Superior temporal gyrus (tissue), 1 donor: ENCODE results near the gene MPRIP.

Experiments
- DNase-seq: peaks from one replicate; pipeline ENCODE4 v3.0.0-alpha.2; 2016; ENCODE audit errors: extremely low spot score

MPRIP gene

DNA sequence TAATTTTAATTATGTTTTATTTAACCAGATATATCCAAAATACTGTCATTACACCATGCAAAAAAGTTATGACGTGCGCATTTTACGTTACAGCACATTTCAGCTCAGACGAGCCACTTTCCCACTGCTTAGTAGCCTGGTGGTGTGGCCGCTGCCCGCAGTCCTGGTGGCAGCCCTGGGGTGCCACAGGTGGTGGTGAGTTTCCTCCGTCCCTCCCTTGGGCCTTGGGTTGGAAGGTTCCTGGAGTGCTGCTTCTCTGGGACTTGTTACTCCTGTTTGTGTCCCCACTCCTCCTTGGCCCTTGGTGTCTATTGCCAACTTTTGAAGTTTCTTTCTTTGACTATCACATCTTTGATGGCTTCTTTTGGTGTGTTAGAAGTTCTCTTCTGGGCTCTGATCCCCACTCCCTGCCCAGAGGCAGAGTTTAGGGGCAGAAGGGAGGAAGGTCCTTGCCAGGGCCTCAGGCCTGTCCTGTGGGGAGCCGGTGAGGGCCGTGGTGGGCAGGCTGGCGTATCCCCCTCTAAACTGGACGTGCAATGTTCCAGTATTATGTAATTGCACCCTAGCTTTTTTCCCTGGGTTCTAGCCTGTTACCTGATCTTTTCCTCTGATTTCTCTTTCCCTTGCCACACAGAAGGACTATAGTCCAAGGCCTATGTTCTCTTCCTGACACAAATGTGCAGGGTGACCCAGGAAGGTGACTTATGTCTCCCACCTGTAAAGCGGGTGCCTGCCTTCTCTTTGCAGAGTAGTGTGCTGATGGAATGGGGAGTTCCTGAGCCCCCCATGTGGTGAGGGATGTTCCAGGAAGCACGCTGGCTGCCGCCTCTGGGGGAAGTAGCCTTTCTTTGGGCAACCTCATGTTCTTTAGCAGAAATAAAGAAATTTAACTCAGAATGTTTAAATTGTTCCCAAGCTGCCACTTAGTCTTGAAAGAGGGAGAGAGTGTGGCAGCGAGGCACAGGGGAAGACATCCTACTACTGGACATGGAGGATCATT, 8.4 kb downstream of the MPRIP start:
- no peak for DNase-seq

DNA sequence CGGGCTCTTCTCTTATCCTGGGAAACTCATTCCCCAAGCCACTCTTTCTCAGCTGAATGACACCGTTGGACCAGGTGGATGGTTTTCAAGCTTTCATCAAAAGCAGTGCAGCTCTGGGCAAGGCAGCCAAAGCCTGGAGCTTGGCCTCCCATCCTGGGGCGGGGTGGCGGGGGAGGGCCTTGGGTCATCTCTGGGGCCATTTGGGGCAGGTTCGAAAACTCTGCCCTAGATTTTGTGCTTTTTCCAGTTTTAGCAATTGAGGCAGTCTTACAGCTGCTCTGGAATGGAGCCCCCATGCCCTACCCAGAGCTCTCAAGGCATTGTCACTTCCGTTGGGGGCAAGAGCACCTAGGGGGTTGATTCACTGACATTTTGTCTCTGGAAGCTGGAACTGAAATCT, 9.1 kb downstream of the MPRIP start:
- DNase-seq, result no peak

DNA sequence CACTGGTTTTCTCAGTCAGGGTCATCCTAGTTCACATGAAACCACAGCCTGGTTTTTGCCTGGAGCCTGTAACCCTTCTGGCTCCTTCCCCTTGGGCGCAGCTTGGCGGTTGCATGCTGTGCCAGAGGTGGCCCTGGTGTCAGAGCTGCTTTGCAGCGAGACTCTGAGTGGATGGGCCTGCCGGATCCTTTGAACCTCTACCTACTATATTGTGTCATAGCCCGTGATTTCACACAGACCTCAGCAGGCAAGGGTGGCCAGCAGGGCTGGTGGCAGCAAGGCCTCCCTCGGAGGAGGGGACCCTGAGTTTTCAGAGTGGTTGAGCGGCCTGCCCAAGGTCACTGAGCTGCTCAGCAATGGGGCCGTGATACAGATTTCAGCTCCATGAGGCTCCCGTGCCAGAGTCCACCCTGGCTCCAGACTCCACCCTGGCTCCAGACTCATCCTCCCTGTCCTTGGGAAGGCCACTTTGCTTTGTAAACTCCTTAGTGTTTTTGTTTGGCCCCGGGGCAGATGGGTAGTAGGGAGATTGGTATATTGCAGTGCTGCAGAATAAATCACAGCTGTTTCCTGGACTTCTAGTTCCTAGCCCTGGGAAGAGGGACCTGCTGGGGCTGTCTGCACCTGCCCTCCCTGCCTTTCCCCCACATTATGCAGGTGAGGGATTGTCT, 9.7 kb downstream of the MPRIP start:
- no peak for DNase-seq

DNA sequence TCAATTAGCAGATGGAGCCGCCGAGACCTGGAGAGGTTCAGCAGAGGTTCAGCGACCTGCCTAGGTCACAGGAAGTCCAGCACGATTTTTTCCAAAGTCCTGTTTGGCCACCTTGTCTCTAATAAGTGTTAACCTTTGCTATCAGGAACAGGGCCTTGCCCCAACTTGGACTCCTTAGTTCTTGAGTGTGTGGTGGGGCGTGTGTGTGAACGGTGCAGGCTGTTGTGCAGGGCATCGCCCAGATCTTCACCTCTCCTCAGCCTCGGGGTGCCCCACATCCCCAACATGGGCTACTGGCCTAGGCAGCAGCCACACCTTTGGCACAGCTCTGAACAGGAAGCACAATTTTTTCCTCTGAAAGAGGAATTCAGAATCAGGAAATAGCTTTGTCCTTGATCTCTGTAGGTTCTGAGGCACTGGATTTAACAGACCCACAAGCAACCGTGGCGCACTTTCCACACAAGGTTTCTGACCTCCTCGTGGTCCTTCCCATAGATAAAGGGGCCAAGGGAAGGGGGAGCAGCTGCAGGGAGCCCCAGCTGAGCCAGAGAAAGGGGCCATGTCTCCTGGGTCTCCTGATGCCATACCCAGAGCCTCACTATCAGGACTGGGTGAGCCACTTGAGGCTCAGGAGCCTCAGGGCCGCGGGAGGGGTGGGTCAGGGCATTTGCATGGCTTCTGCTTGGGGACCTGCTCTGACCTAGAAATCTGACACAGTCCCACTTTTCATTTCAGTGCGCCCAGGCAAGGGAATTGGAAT, 10.4 kb downstream of the MPRIP start:
- DNase-seq, result no peak

DNA sequence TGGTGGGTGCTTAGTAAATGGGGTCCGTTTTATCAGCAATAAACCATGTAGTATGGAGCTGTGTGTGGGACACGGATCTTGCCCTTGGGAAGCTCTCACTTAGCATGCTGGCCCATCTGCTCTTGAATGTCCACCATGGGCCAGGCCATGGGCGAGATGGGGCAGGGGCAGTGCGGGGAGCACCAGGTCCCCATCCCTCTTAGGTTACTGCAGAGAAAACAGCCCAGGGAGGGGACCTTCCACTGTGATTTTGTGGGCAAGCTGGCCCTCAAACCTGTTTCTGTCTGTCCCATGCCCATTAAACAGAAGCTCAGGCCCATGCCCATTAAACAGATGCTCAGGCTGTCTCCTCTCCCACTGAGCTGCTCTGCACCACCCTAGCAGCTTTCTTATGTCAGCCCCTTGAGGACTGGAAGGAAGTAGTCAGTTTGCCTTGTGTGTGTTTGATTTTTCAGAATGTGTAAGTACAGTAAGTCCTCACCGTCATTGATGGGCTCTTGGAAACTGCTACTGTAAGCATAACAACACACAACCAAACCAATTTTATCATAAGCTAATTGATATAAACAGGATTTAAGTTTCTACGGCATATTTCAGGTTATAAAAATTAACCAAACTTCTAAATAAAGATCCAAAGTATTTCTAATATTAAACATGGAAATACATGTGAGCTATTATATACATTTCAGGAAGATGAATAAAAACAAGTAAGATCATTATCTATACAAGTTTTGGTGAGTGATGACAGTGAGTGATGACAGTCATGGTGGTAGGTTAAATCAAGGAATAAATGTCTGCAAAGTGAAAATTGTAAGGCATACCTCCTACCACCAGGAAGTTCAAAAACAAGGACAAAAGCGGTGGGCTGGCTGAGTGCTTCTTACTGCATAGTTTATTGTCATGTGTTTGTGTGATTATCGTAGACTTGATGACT, 11.5 kb downstream of the MPRIP start:
- DNase-seq, result no peak

DNA sequence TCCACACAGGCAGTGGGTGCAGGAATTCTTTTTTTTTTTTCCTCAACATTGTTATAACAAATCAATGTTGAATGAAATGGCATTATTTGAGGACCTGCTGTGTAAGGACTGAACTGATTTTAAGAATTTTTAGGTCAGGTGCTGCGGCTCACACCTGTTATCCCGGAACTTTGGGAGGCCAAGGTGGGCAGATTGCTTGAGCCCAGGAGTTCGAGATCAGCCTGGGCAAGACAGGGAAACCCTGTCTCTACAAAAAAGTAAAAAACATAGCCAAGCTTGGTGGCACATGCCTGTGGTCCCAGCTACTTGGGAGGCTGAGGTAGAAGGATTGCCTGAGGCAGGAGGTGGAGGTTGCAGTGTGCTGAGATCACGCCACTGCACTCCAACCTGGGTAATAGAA, 12.4 kb downstream of the MPRIP start:
- DNase-seq, result no peak

DNA sequence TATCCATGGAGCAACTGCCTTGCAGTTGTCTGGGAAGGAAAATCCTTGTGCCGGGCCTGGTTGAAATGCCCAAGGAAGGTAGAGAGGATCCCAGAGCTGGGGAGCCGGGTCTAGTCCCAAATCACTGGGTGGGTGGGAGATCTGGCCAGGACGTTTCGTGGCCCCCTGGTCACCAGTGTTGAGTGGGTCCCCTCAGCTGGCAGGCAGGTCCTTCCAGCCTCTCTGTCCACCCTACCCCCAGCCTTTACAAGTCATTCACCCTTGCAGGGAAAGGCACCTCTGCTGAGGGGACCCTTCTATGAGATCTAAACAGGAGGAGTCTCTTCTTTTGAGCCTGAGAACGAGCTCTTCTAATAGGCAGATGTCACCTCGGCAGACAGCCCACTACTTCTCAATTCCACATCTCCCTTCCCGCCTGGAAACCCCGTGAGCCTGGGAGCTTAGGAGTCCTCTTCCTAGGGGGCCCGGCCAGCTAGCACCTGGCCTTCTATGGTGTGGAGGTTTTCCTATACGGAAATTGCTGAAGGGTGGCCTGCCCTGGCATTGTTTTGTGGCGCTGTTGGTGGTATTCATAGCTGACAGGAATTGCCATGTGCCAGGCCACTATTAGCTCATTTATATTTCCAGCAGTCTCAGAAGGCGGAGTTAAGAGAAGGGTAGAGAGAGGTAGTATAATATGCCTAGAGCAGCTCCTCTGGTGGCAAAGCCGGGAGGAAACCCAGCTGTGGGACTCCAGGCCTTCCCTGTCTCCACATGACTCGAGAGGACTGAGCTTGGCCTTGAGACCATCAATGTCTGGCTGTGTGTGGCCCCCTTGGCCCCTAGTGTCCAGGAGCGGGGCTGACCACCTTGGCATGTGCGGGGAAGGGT, 13.3 kb downstream of the MPRIP start:
- DNase-seq, result no peak

DNA sequence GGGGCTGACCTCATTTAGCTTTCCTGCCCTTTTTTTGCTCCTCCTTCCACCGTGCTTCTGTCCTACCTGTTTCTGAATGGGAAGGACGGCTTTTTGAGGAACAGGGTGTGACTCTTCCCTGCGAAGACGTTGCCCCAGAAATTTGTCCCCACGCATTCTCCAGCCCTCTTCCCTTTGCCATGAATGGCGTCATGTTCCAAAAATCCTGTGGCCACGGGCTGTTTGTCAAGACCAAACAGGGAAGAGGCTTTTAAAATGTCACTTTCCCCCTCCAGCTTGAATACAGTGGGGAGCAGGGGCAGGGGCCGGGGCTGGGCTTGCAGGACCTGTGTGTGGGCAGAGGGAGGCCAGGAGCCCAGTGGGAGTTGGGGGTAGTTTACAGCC, 13.9 kb downstream of the MPRIP start:
- DNase-seq, result no peak

DNA sequence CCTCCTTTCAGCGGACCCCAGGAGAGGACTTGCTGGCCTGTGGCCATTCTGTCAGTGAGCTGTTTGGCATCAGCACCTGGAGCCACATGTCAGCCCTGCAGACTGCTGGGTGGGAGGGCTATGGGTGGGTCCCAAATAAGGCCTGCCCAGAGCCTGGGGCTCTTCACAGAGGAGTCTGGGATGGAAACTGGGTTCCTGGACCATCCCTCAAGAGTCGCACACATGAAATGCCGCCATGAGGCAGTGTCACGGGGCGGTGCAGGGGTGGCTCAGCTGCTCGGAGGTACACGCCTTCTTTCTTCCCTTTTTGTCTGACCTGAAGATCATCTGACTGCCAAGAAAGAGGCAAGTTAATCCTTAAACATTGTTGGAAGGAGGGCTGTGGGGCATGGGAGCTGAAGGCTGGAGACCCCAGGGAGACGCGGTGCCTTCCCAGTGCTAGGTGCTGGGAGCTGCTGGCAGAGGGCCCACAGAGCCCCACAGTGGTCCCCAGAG, 14.8 kb downstream of the MPRIP start:
- DNase-seq, result no peak

DNA sequence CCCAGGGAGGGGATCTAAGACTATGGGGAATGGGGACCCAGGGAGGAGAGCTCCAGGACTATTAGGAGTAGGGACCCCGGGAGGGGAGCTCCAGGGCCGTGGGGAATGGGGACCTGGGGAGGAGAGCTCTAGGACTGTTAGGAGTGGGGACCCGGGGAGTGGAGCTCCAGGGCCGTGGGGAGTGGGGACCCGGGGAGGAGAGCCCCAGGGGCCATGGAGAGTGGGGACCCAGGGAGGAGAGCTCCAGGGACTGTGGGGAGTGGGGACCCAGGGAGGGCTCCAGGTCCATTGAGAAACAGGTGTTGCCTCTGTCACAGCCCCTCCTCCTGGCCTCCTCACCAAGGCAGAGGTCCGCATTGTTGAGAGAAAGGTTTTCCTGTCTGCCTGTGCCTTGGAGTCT, 16.0 kb downstream of the MPRIP start:
- DNase-seq, result no peak

DNA sequence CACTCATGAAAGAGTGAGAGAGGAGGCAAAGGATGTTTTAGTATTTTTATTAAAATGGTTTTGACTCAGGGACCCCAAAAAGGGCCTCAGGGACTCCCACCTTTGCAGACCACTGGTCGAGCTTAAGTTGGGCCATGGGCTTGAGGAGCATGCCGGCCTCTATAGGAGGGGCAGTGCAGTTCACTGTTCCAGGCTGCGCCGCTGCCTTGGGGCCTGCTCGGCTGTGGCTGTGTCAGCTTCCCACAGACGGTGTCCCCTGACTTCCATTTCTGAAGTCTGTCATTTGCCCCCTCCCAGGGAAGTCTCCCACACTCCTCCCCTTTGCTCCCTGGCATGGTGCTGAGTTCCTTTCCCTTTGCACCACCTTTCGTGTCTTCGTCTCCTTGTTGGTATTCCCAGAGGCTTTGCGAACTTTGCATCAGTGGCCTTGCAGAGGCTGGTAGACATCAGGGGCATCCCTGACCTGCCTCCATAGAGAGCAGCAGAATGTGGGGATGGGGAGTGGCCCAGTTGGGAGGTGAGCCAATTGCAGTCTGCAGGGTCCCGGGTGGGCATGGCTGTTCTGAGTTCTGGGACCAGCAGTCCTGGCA, 17.1 kb downstream of the MPRIP start:
- DNase-seq, result no peak

DNA sequence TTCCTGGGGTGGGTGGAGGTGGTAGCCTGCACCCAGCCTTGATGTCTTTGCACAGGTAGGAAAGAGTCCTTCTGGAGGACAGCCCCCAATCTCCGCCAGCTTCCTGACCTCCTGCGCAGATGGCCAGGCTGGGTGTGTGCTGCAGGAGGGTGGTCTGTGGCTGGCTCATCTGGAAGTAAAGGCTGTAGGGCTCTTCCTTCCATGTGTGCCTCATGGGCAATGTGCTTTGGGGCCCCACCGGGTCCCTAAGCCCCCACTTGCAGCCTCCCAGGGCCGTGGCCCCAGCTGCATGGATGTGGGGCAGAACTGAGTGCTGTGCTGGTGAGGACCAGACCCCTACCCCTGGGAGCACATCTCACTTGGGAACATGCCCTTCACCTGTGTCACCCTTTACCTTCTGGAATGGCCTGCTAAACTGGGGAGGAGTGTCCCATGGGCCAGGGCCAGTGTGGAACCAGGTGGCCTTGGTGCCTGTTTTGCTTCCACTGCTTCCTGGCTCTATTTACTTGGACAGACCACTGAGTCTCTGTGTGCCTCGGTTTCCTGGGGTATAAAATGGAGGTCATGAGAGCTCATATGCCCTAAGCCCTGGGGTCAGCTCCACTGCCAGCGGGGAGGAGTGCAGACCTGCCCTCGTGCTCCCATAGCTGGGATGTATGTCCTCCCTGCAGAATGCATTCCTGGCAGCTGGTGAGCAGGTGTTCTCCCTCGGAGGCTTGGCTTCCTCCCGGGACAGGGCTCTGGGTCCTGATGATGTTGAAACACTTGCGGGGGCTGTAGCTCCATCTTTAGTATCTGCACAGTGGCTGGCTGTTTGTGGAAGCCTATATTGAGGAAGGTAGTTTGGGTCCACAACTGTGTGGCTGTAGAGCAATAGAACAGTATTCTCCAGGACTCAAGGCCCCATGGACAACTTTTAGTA, 18.0 kb downstream of the MPRIP start:
- DNase-seq, result no peak

DNA sequence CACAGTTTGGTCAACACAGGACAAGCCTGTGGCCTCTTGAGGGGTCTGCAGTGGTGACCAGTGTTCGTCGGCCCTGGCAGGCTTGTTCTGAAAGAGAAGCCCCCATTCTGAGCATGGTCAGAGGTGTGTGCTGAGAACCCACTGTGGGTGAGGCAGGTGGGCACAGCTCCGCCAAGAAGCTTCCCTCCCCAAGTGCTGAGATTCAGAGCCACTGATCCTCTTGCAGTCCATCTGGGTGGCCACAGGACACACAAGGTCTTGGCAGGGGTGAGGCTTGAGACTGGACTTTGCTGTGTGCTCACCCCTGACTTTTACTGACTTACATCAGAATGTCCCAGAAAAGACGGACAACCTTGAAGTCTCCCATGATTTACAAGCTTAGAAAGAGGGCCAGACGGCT, 18.7 kb downstream of the MPRIP start:
- DNase-seq, result no peak

DNA sequence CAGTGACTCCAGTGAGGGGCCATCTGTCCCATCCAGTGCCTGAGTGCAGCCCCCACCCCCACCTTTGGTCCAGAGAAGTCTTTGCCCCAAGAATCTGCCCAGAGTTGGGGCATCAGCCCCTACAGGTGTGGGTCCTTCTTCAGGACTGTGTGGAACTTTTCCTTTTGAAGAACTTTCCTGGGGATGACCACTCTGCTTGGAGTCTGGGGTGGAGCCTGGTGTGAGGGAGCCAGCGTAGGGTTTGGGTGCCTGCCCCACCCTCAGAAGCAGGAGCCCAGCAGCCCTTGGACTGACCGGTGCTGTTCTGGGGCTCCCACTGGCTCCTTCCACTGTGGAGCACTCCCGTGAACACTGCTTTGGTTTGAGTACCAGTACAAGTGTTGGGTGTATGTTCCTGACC, 19.3 kb downstream of the MPRIP start:
- DNase-seq, result no peak

DNA sequence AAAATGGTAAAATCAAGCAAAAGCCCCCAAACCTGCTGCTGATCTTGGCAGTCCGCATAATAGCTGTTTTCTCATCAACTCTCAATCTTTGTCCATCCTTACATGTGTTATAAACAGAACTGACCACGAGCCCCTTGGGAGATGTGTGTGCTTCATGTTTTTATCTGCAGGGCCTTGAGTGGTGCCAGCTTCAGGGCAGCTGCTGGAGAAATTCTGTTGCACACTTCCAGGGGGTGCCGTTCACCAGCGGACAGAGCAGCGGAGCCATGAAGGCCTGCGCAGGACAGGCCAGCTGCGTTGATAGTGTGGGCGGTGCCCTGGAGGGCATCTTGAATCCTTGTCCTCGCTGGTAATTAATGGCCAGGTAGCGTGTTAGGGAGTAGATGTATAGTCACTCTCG, 20.1 kb downstream of the MPRIP start:
- DNase-seq, result no peak

DNA sequence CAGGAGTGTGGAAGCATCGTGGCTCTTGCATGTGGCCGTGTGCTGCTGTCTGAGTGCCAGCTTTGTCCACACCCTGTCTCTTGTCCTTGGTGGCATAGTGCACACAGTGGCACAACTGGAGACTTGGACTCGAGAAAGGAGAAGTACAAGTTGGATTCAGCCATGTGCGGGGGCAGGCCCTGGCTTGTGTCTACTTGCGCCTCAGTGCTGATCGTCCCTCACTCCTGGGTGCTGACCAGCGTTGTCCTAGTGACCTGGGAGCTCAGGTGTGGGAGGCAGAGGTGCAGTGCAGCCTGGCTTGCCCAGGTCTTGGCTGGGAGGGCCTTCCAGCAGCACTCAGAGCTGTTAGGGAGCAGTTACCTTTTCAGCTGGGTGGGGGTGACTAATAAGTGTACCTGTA, 20.6 kb downstream of the MPRIP start:
- DNase-seq, result no peak

DNA sequence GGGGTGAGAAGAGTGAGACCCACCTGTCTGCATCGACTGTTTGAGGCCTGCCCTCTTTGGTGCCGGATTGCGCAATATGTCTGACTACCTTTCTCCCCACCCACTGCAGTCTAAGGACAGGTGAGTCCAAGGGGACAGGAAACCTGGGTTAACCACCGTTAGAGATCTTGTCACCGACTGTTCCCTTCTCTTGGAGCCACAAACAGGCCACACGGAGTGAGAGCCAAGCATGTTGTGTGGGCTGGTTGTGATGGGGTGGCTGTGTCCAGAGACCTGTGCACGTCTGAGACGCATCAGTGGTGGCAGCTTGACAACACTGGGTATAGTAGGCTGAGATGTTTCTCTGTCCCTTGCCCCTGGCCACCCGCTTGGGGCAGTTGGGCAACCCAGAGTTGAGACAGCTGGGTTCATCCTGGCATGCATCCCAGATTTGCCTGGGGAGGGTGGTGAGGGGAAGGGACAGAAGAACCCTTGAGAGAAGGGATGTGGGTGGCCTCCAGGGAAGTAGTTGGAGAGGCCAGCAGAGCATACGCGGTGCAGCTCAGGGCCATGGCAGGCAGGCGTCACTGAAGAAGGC, 21.4 kb downstream of the MPRIP start:
- peak; percentile 97 for DNase-seq

DNA sequence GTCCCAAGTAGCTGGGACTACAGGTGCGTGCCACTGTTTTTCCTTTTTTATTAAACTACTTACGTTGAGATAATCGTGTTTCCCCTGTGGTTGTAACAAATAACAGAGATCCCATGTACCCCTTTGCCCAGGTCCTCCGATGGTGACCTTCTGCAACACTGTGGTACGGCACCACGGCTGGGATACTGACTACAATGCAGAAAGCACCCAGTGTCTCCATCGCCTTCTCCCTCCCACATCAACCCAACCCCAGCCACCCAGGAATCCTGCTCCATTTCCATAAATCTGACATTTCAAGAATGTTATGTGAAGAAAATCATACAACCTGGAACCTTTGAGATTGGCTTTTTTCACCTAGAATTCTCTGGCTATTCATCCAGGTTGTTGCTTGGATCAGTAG, 22.1 kb downstream of the MPRIP start:
- no peak for DNase-seq
